HG02938 (cell line): Measurements from ENCODE around the gene TEX55.
"Not testable (repeated sequence)": the region's sequence is repeated elsewhere in the genome, so short reads cannot be mapped to it uniquely, and the experiment has no call there.

ENCODE experiments used
- ATAC-seq: cut with Tn5 transposase; IDR thresholded peaks from one replicate; pipeline ENCODE4 v1.9.1; 2021; ENCODE audit warnings: mild to moderate bottlenecking, moderate library complexity; ENCODE audit not compliant: unreplicated experiment

The TEX55 gene

GRCh38 chr3:119160361-119160760 lies 14.4 kb downstream of the TEX55 start:
- ATAC-seq, result no peak

DNA sequence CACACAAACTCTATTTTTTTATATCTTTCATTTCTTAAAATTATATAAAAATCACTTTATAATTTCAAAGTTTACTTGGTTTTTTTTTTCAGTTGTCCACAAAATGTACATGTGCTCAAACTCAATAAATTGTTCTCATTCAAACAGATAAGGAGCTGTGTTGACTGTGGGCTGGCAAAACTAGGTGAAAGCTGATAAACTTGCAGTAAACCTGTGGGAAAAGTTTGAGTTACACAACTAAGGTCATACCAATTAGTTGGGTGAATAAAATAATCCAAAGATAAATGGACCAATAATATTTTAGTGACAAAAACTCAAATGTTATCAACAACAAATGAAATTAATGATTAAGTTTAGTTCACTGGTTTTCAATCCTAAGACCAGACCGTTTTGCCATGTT lies 14.8 kb downstream of the TEX55 start:
- ATAC-seq, result no peak

DNA sequence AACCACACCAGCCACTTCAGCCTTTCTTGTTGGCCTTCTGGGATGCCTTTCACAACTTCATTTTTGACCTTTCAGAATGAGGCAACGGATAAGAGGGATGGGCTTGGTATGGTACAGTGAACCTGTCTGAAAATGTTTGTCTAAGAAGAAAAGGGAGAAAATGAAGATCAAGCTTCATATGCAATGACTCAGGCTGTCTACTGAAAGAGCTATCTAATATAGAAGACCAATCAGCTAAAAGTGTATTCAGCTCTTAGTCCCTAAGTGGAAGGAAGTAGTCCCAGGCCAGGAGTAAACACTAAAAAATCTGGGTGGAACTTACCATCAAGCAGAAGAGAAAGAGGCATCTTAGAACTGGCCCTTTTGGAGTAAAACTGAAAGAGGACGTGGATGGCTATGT lies 15.3 kb downstream of the TEX55 start:
- no peak for ATAC-seq

GRCh38 chr3:119164745-119165144 lies 18.8 kb downstream of the TEX55 start:
- ATAC-seq, result not testable (repeated sequence)

GRCh38 chr3:119170821-119171220 lies 24.9 kb downstream of the TEX55 start:
- no peak for ATAC-seq

GRCh38 chr3:119173325-119173724 lies 27.4 kb downstream of the TEX55 start, which contains the start of gene UPK1B:
UPK1B (plus strand) TSS chr3:119173598; CDS start chr3:119186742, 13,144 bp downstream.
- no peak for ATAC-seq

DNA sequence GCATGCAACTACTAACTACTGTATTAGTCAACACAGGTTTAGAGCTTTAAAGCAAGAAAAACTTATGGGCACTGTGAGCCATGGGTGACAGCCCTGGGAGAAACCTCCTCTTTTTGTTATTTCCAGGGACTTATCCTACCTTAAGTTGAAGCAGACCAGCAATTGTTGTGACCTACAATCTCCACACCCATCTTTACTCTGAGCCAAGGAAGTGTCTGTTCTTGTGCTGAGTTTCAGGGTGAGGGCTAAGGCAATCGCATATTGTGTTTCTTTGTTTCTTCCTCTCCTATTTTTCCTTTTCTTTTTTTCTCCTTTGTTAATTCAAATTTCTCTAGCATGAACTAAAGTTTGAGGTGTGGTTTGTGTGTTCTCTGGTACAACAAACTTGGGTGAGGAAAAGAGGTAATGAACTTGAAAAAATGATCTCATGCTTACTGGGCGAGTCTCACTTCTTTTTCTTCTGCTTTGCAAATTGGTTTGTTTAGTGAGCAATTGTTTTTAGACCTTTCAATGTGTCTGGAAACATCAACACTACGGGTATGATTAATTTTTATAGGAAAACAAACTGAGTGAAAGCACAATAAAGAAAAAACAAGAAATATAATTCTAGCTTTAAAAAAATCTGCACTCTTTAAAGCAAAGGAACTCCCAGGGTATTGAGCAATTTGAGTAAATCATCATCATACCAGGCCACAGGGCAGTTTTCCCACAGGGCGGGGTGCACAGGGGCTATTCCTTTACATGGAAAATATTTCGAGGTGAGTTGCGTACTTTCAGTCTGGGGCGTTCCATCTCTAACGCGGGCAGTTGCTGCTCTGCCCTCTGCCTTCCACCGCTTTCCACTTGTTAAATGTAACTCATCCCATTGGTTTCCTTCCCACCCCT lies 30.1 kb downstream of the TEX55 start:
- no peak for ATAC-seq

DNA sequence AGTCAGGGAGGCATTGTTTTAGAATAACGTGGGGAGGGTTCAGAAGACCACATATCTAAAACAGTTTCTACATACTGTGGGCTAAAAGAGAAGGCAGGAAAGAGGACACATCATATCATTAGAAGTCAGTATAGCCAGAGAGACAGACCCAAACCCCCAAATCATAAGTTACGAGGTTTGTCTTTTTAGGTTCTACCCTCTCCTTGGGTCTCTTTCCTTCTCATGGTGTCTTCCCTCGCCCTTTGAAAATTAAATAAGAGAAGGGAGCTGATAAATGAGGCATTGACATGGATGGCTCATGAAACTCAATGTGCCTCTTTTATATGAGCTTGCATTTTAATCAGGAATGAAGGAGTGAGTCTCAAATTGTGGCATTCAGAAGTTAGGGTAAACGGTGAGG lies 30.8 kb downstream of the TEX55 start:
- no peak for ATAC-seq

GRCh38 chr3:119177321-119177720 lies 31.4 kb downstream of the TEX55 start:
- ATAC-seq, result no peak

GRCh38 chr3:119181765-119182164 lies 35.8 kb downstream of the TEX55 start:
- ATAC-seq, result no peak

GRCh38 chr3:119184111-119184510 lies 38.1 kb downstream of the TEX55 start:
- no peak for ATAC-seq

GRCh38 chr3:119184796-119185570 lies 39.0 kb downstream of the TEX55 start:
- no peak for ATAC-seq

DNA sequence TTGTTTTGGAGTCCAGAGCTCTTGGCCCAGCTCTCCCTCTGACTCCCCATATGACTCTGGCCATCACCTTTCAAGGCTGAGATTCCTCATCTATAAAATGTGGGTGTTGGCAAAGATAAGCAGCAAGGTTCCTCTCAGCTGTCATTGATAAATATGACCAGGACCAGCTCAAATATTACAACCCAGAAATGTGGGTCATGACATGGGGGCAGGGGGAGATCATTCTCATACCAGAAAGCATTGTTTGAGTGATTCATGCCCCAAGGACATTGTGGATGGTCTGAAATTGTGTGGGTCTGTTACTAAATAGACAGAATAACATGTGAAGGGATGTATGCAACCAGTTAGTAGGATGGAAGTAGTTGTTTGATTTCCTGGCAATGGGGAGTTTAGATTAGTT lies 41.3 kb downstream of the TEX55 start:
- ATAC-seq, result no peak

GRCh38 chr3:119191800-119192199 lies 45.8 kb downstream of the TEX55 start:
- ATAC-seq, result no peak

DNA sequence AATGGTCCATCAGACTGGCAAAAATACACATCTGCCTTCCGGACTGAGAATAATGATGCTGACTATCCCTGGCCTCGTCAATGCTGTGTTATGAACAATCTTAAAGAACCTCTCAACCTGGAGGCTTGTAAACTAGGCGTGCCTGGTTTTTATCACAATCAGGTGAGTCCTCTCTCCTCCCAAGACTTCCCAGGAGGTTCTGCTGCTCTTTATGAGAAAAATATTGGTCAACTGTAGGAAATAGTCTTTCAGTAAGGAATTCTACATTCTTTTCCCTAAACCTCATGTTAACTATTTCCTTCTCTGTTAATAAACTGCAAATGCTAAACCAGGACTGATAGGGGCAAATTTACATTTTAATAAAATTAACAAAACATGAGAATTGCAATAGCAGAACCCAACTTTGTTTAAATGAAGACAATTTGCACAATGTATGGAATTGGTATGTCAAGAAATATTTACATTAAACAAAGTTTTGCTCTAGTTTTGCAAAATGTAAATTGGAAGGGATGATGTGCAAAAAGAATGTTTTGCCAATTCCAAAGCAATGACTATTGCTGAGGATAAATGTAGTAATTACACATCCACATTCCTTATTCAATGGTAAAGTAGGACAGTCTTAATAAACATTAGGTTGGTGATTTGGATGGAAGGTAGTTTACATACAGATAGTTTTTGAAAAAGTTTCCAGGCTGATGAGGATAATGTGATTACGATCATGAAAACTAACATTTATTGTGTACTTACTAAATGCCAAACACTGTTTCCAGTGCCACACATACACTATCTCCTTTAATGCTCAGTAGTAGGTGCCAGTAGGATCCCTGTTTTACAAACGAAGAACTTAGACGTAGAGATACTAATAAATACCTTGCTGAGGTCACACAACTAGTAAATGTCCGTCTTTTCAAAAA lies 48.5 kb downstream of the TEX55 start:
- no peak for ATAC-seq

- ATAC-seq, result no peak
Measured at GRCh38 chr3:119195151-119195476, 49.1 kb downstream of the TEX55 start.

DNA sequence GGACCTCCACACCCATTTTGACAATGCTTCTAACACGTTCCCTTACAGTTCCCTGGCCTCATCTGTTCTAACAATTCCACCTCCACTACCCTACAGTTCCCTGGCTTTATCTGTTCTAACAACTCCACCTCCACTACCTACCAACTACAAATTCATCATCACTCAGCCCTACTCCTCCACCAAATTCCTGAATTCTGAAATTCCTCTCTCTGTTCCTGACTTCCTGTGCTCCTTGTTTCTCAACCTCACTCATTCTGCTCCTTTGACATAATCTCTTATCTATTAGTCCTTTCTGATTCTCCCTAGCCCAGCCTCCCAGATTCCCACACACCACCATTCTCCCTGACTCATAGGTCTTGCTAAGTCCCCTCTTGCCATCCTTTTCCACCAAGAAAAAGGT lies 49.9 kb downstream of the TEX55 start:
- no peak for ATAC-seq
